ENCODE data around the gene AUTS2. TPM values are rescaled to one million over a fixed set of nuclear protein-coding genes. Genes with fewer than 3 reads are reported as not detected.

The AUTS2 gene
- total RNA-seq, 1 experiment from 2014 or later = 2.5 TPM

DNA sequence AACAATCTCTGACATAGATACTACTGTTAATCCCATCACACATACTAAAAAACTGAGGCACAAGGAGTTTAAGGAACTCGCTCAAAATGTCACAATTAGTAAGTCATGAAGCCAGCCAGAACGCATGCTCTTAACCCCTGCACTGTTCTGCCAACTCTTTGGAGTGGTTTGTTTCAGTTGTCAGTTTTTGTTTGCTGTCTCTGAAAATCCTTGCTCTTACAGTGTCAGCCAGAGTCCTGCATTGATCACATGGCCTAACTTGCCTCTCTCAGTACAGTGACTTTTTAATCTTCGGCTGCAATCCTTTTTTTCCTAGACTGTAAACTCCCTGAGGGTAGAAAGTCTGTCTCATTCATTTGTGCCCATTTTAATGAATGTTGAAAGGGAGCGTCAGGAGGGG lies 753.8 kb downstream of the AUTS2 start:
- H3K27ac ChIP-seq (ENCODE audit: low read length) = no peak overlapping the region
- no peak for DNase-seq (ENCODE audit: low read depth, low spot score)
- no peak for ATAC-seq
- no peaks in the 10 kb centered on the region for H3K36me3 ChIP-seq (ENCODE audit: control insufficient read depth, insufficient read depth, low read length)
- no peaks in the 10 kb centered on the region for H3K4me1 ChIP-seq (ENCODE audit: control insufficient read depth, insufficient read depth, low read length)
- no peak overlapping the region for H3K4me3 ChIP-seq (ENCODE audit: low read depth in 2 of 2, low read length in 2 of 2)
- no peaks in the 10 kb centered on the region for H3K27me3 ChIP-seq (ENCODE audit: control insufficient read depth, insufficient read depth, low read length)
- BruUV-seq (replicated peaks) = no TSS peak
- CTCF ChIA-PET = no interaction called here
- in situ Hi-C loops (cut with HindIII; ENCODE audit: low pct_unique_long_range_greater_than_20kb, low sequenced_read_pairs) (no loop called here), intact Hi-C loops (cut with micrococcal nuclease; ENCODE audit: unreplicated experiment) (no loop called here)
- no peaks in the 10 kb centered on the region for H3K9me3 ChIP-seq (ENCODE audit: control insufficient read depth, insufficient read depth, low read depth, low read length)
- TF ChIP-seq TCF7L2 (IDR thresholded peaks at IDR 0.05; ENCODE audit: low read depth, low read length) (no peak), POLR2AphosphoS5 (IDR thresholded peaks at IDR 0.05; ENCODE audit: low read depth, low read length) (no peak), SIN3A (IDR thresholded peaks at IDR 0.05; ENCODE audit: borderline replicate concordance, insufficient read depth, low read depth, low read length) (no peak)
- TF ChIP-seq, protein P1, sequence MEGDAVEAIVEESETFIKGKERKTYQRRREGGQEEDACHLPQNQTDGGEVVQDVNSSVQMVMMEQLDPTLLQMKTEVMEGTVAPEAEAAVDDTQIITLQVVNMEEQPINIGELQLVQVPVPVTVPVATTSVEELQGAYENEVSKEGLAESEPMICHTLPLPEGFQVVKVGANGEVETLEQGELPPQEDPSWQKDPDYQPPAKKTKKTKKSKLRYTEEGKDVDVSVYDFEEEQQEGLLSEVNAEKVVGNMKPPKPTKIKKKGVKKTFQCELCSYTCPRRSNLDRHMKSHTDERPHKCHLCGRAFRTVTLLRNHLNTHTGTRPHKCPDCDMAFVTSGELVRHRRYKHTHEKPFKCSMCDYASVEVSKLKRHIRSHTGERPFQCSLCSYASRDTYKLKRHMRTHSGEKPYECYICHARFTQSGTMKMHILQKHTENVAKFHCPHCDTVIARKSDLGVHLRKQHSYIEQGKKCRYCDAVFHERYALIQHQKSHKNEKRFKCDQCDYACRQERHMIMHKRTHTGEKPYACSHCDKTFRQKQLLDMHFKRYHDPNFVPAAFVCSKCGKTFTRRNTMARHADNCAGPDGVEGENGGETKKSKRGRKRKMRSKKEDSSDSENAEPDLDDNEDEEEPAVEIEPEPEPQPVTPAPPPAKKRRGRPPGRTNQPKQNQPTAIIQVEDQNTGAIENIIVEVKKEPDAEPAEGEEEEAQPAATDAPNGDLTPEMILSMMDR (IDR thresholded peaks at IDR 0.05) = no peak
- TF ChIP-seq, protein P2, sequence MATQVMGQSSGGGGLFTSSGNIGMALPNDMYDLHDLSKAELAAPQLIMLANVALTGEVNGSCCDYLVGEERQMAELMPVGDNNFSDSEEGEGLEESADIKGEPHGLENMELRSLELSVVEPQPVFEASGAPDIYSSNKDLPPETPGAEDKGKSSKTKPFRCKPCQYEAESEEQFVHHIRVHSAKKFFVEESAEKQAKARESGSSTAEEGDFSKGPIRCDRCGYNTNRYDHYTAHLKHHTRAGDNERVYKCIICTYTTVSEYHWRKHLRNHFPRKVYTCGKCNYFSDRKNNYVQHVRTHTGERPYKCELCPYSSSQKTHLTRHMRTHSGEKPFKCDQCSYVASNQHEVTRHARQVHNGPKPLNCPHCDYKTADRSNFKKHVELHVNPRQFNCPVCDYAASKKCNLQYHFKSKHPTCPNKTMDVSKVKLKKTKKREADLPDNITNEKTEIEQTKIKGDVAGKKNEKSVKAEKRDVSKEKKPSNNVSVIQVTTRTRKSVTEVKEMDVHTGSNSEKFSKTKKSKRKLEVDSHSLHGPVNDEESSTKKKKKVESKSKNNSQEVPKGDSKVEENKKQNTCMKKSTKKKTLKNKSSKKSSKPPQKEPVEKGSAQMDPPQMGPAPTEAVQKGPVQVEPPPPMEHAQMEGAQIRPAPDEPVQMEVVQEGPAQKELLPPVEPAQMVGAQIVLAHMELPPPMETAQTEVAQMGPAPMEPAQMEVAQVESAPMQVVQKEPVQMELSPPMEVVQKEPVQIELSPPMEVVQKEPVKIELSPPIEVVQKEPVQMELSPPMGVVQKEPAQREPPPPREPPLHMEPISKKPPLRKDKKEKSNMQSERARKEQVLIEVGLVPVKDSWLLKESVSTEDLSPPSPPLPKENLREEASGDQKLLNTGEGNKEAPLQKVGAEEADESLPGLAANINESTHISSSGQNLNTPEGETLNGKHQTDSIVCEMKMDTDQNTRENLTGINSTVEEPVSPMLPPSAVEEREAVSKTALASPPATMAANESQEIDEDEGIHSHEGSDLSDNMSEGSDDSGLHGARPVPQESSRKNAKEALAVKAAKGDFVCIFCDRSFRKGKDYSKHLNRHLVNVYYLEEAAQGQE (IDR thresholded peaks at IDR 0.05; ENCODE audit: insufficient read depth in 1 of 2, low read depth in 2 of 2, low read length in 1 of 2) = no peak
- POLR2A ChIA-PET = no interaction called here

DNA sequence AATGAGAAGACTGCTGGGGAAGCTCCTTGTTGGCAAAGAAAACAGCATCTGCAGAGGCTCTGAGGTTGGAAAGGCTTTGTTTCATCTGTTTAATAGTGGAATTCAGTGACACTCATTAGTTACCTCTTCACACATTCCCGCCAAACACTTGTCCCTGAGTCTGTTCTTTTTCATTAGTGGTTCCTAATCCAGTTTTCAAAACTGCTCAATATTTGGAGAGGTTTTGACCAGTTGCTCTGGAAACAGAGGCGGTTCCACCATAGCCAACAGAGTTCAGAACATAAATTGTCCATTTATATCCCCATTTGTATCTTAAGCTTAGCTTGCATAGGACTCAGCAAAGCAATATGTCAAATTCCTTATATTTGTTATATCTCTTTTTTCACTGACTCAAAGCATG lies 754.6 kb downstream of the AUTS2 start:
- H3K9me3 ChIP-seq (ENCODE audit: control insufficient read depth, insufficient read depth, low read depth, low read length) = no peaks in the 10 kb centered on the region
- H3K4me1 ChIP-seq (ENCODE audit: control insufficient read depth, insufficient read depth, low read length) = no peaks in the 10 kb centered on the region
- DNase-seq (ENCODE audit: low read depth, low spot score) (no peak), ATAC-seq (no peak)
- ChIA-PET CTCF (no interaction called here), POLR2A (no interaction called here)
- intact Hi-C loops (cut with micrococcal nuclease; ENCODE audit: unreplicated experiment) = no loop called here
- in situ Hi-C loops (cut with HindIII; ENCODE audit: low pct_unique_long_range_greater_than_20kb, low sequenced_read_pairs) = no loop called here
- TF ChIP-seq POLR2AphosphoS5 (IDR thresholded peaks at IDR 0.05; ENCODE audit: low read depth, low read length) = no peak
- TF ChIP-seq, protein P2 (IDR thresholded peaks at IDR 0.05; ENCODE audit: insufficient read depth in 1 of 2, low read depth in 2 of 2, low read length in 1 of 2) = no peak
- TF ChIP-seq TCF7L2 (IDR thresholded peaks at IDR 0.05; ENCODE audit: low read depth, low read length) = no peak
- no peak for TF ChIP-seq SIN3A (IDR thresholded peaks at IDR 0.05; ENCODE audit: borderline replicate concordance, insufficient read depth, low read depth, low read length)
- TF ChIP-seq, protein P1 (IDR thresholded peaks at IDR 0.05) = no peak
- no peaks in the 10 kb centered on the region for H3K36me3 ChIP-seq (ENCODE audit: control insufficient read depth, insufficient read depth, low read length)
- H3K27ac ChIP-seq (ENCODE audit: low read length) = no peak overlapping the region
- H3K4me3 ChIP-seq (ENCODE audit: low read depth in 2 of 2, low read length in 2 of 2) = no peak overlapping the region
- no TSS peak for BruUV-seq (replicated peaks)
- no peaks in the 10 kb centered on the region for H3K27me3 ChIP-seq (ENCODE audit: control insufficient read depth, insufficient read depth, low read length)

All from Panc1 (cell line).